Body of pancreas (tissue), 4 donors: ENCODE measurements around the gene SNX32.
"Not testable (repeated sequence)": the region's sequence is repeated elsewhere in the genome, so short reads cannot be mapped to it uniquely, and the experiment has no call there.

Experiments used
- POLR2A ChIP-seq, 3 donors: fragments of 450-650 bp; IDR thresholded peaks; one replicate each; pipeline ENCODE4 v1.6.1; 2016; ENCODE audit warnings: antibody characterized with exemption in 3 of 3, mild to moderate bottlenecking in 2 of 3
- TF ChIP-seq, protein P1 (sequence below), 7 experiments: fragments of 450-650 bp in 4 of 7; fragments of 200-600 bp in 3 of 7; sonication (generic) in 3 of 7; IDR thresholded peaks; one replicate each; pipeline ENCODE4 v1.5.1; 2016 to 2019; ENCODE audit warnings: antibody characterized with exemption in 7 of 7

DNA sequence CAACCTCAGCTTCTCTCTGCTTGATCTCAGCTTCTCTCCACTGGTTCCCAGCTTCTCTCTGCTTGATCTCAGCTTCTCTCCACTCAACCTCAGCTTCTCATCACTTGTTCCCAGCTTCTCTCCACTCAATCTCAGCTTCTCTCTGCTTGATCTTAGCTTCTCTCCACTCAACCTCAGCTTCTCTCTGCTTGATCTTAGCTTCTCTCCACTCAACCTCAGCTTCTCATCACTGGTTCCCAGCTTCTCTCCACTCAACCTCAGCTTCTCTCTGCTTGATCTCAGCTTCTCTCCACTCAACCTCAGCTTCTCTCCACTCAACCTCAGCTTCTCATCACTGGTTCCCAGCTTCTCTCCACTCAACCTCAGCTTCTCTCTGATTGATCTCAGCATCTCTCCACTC is 1.5 kb upstream of the SNX32 start:
- TF ChIP-seq, protein P1, sequence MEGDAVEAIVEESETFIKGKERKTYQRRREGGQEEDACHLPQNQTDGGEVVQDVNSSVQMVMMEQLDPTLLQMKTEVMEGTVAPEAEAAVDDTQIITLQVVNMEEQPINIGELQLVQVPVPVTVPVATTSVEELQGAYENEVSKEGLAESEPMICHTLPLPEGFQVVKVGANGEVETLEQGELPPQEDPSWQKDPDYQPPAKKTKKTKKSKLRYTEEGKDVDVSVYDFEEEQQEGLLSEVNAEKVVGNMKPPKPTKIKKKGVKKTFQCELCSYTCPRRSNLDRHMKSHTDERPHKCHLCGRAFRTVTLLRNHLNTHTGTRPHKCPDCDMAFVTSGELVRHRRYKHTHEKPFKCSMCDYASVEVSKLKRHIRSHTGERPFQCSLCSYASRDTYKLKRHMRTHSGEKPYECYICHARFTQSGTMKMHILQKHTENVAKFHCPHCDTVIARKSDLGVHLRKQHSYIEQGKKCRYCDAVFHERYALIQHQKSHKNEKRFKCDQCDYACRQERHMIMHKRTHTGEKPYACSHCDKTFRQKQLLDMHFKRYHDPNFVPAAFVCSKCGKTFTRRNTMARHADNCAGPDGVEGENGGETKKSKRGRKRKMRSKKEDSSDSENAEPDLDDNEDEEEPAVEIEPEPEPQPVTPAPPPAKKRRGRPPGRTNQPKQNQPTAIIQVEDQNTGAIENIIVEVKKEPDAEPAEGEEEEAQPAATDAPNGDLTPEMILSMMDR (IDR thresholded peaks at IDR 0.05) = not testable (repeated sequence)
- not testable (repeated sequence) for TF ChIP-seq POLR2A (IDR thresholded peaks at IDR 0.05)
